HG03066 (cell line): ENCODE data around the gene GALNT4.

Source experiments
- ATAC-seq: cut with Tn5 transposase; IDR thresholded peaks from one replicate; pipeline ENCODE4 v1.9.1; 2021; ENCODE audit warnings: low read depth; ENCODE audit not compliant: unreplicated experiment

GALNT4 gene

GRCh38 chr12:89538897-89539296 lies 14.3 kb upstream of the GALNT4 start:
- no peak for ATAC-seq

DNA sequence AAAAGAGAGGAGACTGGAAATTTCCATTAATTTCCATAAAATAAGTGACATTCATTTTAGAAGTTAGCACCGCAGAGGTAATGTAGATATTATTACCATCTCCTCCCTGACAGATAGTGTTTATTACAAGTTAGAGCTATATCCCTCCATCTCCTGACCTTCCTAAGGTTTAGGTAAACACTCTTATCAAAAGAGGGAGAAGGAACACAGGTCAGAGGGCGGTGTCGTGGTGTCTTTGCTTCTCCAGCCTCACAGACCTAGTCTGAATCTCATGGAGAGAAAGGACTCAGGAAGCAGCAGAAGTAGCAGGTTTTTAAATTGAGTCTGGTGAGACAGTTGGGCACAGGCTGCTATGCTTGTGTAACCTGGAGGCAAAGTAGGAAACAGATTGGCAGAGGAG lies 12.8 kb upstream of the GALNT4 start:
- no peak for ATAC-seq

- no peak for ATAC-seq
Measured at GRCh38 chr12:89529738-89530137, 5.1 kb upstream of the GALNT4 start.

DNA sequence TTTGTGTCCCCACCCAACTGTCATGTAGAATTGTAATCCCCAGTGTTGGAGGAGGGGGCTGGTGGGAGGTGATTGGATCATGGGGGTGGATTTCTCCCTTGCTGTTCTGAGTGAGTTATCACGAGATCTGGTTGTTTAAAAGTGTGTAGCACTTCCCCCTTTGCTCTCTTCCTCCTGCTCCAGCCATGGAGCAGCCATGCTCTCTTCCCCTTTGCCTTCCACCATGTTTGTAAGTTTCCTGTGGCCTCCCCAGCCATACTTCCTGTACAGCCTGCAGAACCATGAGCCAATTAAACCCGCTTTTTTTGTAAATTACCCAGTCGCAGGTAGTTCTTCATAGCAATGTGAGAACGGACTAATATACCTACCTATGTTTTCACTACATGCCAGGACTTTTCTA lies 3.8 kb upstream of the GALNT4 start:
- ATAC-seq = no peak

- ATAC-seq = peak; percentile 63
Measured at GRCh38 chr12:89525824-89526770, 1.5 kb upstream of the GALNT4 start, which contains the start of gene POC1B. POC1B (minus strand) TSS chr12:89526047; CDS start chr12:89525895, 152 bp downstream.

DNA sequence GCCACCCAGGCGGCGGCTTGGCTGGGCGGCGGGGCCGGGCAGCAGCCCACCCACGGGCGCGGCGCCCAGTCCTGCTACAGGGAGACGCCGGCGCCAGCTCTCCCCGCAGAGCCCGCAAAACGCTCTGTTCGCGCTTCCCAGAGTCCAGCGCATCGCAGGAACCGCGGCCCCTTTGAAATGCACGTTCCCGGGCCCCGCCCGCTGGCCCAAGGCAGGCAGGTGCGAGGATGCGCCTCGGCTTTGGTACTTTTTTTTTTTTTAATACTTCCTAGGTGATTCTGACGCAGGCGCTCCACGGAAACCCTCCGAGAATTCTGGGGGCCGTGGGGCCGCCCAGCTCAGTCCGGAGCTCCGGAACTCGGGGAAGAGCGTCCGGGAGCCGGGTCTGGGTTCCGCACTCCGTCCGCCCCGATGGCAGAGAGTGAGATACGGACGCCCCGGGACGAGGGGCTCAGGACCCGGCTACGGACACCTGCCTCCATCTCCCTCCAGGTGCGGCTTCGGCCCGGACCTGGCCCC lies 768 bp upstream of the GALNT4 start:
- ATAC-seq = peak; percentile 32

DNA sequence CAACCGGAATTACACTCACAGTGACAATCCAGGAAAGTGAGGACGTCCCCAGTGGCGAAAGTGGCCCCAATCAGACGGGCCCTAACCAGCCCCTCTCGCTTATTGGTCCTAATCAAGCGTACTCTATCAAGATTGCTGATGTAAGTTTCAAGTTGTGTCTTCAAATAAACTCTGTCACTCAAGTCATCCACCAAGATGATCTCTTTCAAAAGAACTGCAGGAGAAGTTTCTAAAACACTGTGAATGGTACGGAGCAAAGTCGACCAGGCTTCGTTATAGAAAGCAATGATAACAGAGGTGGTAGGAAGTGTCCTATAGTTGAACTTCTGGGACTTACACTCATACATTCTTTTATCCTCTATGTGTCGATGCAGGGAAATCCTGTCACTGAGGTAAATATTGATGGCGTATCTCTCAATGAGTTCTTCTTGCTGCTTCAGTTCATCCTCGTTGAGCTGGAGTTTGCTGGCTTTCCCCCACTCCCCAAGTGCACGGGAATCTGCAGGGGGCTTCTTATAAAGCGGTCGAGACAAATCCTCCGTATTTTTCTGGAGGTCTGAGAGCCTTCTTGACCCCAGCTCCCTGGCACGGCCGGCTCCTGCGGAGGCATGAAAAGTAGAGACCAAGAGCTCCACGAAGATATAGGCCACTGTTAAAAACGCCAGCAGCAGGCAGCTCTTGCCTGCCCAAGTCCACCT lies 604 bp downstream of the GALNT4 start:
- ATAC-seq = no peak

- ATAC-seq = no peak
Measured at GRCh38 chr12:89523393-89523792, 1.2 kb downstream of the GALNT4 start.

GRCh38 chr12:89521364-89522223 lies 3.0 kb downstream of the GALNT4 start:
- ATAC-seq = no peak

DNA sequence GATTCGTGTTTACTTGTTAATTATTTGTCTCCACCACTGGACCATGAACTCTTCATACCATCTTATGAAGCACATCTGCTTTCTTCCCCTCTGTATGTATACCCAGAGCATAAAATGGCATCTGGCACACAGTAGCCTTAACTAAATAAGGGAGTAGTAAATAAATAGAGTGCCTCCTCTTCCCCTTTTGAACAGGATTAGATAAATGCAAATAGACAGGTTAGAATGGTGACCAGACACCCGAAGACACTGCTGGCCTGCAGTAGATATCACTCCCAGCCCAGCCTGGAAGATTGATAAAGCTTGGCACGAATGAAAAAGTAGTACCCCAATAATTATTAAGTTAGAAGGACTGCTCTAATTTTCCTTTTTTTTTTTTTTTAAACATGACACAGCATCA lies 6.9 kb downstream of the GALNT4 start:
- ATAC-seq = no peak

DNA sequence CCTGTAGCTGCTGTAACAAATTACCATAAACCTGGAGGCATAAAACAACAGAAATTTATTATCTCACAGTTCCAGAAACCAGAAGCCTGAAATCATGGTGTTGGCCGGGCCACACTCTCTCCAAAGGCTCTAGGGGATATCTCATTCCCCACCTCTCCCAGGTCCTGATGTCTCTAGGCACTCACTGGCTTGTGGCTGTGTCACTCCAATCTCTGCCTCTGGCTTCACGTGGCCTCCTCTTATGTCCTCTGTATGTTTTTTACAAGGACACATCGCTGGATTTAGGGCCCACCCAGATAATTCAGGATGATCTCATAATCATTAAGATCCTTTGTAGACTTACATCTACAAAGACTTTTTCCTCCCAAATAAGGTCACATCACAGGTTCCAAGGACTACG lies 8.0 kb downstream of the GALNT4 start:
- ATAC-seq = no peak

- ATAC-seq = peak; percentile 83
Measured at GRCh38 chr12:89514751-89515150, 9.8 kb downstream of the GALNT4 start.

- ATAC-seq = no peak
Measured at GRCh38 chr12:89513544-89513943, 11.1 kb downstream of the GALNT4 start.

DNA sequence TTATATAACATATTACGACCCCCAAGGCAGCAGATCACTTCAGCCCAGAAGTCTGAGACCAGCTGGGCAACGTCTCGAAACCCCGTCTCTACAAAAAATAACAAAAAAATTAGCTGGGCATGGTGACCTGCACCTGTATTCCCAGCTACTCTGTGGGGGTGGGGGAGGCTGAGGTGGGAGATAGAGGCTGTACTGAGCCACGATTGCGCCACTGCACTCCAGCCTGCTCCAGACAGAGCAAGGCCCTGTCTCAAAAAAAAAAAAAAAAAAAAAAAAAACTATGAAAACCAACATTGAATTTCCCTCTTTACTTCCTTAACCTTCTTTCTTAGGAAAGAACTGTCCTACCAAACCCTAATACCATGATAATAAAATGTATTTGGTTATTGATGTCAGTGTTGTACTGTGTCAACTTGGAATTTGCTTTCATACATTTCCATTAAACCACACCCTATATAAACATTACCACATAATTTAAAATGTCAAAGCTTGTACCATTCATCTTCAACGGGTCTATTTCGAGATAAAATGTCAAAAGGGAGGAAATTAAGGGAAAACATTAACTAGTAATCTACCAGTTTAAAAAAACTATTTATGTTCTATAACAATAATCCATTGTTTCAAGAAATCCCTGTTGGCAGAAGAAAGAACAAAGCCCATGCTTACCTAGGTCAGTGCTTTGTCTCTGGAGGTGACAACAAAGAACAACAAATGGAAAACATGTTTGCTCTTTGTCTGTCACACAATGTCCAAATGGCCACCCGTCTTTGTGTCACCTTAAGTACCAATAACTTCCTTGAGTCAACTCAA lies 17.4 kb downstream of the GALNT4 start:
- ATAC-seq = no peak

- no peak for ATAC-seq
Measured at GRCh38 chr12:89506050-89506449, 18.5 kb downstream of the GALNT4 start.

- no peak for ATAC-seq
Measured at GRCh38 chr12:89504560-89505346, 19.8 kb downstream of the GALNT4 start.

DNA sequence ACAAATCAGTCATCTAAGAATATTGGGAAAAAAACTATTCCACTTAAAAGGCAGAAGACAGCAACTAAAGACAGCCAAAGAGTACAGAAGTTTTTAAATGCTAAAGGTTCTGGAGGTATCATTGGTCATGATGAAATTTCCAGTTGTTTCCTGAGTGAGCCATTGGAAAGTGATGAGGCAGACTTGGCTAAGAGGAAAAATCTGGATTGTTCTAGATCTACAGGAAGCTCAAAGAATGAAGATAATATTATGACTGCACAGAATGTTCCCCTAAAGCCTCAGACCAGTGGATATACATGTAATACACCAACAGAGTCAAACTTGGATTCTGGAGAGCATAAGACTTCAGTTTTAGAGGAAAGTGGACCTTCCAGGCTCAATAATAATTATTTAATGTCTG lies 22.8 kb downstream of the GALNT4 start:
- ATAC-seq = no peak

GRCh38 chr12:89499857-89500256 lies 24.7 kb downstream of the GALNT4 start:
- no peak for ATAC-seq

GRCh38 chr12:89497467-89497866 lies 27.1 kb downstream of the GALNT4 start:
- ATAC-seq = no peak
